GM21825 (cell line): Measurements from ENCODE around the gene MPO.

Experiments used
- ATAC-seq: cut with Tn5 transposase; IDR thresholded peaks from one replicate; pipeline ENCODE4 v1.9.1; 2021; ENCODE audit warnings: mild to moderate bottlenecking, moderate library complexity; ENCODE audit not compliant: unreplicated experiment

Gene MPO

DNA sequence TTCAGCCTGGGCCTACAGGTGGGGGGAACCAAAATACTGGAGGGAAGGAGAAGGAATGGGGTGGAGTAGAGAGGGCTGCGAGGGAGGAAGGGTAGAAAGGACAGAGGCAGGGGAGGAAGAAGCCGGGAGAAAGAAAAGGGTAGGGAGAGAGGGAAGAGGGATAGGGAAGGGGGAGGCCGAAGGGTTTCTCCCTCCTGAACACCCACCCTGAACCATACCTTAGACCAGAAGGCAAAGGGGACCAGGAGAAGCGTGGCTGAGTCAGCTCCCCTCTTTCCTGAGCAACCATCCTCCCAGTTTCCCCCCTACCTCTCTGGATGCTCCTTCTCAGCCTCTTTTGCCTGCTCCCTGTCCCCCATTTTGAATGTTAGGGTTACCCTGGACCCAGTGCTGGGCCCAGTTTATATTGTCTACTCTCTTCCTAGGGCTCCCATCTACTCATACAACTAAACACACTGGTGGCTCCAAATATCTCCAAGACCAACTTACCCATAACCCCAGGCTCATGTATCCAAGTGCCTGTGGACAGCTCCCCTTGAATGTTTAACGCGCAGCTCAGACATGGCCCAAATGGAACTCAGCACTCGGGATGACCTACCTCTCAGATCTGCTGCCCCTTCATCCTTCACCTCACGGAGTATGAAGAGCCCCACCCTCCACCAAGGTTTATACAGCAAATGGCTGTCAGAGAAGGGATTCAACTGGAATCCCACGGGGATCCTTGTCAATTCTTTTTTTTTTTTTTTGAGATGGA, 40.0 kb upstream of the MPO start:
- no peak for ATAC-seq

DNA sequence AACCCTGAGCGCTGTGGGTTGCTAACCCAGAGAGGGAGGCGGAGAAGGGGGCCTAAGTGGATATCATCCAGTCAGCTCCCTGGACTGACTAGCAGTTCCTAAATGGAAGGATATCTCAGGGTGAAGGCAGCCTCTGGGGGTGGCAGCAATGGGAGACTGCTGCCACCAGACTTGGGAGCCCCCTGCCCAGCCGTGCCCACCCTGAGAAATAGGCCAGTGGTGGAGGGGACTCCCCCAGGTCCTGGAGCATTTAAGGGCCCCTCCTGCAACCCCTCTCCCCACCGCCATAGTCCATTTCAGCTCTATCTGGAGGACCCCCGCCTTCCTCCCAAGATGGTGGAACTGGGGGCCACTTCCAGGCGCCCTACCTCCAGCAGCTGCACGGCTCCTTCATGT, 39.4 kb upstream of the MPO start:
- ATAC-seq: no peak

DNA sequence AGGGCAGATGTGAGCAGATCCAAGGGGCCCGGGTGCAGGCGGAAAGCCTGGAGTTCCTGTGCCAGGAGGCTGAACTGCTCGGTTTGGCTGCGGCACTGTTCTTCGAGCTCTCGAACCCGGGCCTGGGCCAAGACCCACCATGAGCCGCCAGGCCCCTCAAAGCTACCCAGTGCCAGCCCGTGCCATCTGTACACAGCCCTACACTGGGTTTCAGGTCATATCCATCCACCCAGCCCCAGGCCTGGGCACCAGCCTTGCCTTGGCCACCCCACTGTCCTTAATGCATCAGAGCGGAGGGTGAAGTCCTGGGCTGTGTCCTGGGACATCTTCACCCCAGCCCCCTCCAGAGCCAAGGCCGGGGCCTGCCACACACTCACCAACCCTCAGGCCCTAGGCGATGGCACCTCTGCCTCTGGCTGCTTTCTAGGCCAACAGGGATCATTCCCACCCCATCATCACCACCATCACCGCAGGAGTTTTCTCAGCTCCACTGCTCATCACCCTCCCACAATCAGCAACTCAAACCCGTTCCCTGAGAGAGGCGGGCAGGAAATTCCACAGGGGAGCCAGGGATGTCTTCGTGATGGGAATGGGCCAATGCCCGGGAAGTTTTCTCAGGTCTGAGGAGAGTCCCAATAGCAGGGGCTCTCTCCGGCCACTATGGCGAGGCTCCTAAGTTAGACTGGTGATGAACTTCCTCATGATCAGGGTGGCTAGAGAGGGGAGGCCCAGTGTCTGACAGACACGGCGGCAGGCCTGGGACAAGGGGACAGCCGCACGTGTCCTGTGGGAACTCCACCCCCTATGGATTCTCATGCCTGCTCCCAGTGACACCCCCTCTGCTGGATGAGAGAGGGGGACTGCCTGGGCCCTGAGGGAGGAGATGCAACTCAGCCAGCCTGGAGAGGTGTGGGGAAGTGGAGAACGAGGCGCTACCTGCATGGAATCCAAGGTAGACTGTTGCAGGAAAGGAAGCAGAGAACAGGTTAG, 38.7 kb upstream of the MPO start:
- ATAC-seq: no peak

DNA sequence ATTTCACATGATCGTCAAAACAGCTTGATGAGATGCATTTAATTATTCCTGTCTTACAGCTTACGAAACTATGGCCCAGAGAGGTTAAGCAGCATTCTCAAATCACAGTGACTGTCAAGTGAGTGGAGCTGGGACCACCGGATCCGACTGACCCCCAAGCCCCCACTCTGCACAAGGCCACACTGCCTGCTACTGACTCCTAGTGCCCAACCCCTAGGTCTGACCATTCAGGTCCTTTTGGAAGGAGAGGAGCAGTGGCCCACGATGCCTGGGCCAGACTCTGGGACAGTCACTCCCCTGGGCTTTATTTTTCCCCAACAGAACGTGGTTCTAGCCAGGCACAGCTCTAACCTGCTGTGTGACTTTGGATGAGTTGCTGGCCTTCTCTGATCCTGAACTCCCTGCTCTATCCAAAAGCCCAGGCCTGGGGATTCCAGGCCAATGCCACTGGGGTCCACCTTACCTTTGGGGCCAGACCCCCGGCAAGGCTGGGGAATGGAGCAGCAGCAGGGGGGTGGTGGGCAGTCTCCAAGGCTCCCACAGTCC, 38.0 kb upstream of the MPO start:
- no peak for ATAC-seq

DNA sequence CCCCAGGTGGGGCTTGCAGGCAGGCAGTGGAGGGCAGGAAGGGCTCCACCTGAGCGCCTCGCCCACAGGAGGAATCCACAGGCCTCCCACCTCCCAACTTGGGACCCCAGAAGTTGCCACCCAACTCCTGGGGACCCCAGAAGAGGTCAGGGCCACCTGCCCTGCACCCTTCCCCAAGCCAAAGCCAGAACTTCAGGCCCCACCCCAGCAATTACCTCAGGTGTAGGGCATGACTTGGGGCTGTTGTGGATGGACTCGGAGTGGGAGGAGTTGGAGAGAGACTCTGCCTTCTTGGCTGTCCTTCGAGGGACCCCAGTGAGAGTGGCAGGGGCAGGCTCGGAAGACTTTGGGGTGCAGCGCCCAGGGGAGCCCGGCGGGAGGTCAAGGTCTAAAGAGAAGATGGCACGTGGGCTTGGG, 37.3 kb upstream of the MPO start:
- ATAC-seq: no peak

DNA sequence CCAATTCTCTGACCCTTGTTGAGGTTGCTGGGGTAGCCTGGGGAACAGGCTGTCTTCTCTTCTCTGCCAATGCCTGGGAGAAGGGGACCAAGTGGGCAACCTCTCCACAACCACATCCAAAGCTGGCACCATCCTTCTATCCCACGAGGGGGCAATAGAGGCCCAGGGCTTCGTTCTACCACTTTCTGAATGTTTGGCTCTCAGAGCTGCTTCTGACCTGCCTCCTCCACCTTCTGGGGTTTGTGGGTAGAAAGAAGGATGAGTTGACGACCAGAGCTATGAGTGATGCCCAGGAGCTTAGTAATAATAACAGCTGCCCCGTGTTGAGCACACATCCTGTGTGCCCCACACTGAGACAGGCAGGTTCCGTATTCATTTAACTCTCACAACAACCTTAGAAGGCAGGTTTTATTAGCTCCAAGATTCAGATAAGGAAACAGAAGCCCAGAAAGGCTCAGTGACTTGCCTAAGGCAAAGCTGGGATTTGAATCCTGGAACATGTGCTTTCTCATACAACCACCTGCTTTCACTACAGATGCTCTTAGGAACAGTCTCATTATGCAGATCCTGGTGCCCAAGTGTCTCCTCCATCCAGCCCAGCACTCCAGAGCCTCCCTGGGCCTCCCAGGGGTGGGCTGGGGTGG, 36.8 kb upstream of the MPO start:
- peak; percentile 66 for ATAC-seq

DNA sequence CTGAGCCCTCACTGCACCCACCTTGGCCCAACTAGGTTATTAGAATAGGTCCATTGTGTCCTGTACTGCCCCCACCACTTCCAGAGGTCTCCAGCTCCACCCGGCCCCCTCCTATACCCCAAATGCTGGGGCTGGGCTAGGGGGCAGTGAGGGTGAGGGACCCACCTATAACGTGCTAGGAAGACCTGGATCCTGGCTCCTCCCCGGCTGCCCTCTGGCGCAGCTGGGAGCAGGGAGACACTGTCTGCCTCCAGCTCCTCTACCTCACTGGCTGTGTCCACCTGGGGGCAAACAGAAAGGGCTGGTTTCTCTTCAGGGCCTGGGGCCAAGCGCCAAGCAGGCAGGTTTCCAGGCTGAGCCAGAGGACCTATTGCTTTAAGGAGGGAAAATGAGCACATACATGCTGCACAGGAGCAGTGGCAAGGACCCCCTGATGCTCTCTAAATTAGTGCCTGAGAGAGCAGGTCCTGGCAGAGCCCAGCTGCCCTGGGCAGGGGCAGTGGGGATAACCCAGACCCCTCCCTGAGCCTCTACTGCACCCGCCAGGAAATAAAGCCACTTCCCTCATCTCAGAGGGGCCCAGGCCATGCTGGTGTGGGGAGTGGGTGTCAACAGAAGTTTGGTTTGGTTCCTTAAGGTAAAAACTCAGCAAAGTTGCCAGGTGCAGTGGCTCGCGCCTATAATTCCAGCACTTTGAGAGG, 35.7 kb upstream of the MPO start:
- ATAC-seq: no peak

DNA sequence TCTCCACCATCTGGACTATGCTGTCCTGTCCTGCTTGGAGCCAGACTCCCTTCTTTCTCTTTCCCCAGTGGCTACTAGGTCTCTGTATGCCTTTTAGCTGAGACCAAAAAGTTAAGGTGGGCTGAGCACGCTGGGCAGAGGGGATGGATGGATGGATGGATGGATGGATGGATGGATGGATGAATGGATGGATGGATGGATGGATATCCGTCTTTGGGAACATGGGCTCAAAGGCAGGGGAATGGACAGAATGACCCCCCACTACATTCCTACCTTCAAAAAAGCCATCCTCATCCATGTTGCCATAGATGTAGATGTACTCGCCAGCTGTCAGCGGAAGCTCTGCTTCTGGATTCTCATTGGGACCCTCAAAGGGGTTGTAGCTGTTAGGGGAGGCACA, 35.0 kb upstream of the MPO start:
- ATAC-seq: no peak

DNA sequence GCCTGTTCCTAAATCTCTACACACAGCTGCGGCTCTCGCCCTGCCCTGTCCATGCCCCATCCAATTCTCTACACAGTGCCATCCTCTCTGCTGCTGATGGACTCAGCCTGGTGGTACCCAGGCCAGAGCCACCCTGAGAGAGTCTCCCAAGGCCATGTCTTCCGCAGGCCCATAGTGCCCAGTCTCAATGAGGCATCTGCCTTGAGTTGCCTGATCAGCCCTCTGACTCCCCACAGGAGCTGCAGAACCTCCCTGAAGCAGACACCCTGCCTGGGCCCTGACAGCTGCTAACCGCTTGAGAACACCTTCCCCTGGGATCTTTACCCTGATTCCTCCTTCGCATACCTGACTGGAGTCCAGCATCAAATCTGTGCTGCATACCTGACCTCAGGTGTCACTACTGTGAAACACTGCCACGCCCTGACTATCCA, 34.6 kb upstream of the MPO start:
- ATAC-seq: no peak

DNA sequence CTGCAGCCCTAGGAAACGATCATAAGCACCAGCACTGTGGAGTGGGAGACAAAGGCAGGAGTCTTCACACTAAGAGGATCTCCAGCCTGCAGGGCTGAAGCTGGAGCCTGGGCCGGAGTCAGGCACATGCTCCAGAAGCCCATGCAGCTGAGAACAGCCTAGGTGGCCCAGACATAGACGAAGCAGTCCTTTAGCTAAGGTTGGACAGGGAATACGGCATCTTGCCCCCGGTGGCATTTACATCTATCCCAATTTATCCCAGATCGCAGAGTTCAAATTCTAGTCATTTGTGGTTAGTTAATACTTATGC, 33.9 kb upstream of the MPO start:
- no peak for ATAC-seq

DNA sequence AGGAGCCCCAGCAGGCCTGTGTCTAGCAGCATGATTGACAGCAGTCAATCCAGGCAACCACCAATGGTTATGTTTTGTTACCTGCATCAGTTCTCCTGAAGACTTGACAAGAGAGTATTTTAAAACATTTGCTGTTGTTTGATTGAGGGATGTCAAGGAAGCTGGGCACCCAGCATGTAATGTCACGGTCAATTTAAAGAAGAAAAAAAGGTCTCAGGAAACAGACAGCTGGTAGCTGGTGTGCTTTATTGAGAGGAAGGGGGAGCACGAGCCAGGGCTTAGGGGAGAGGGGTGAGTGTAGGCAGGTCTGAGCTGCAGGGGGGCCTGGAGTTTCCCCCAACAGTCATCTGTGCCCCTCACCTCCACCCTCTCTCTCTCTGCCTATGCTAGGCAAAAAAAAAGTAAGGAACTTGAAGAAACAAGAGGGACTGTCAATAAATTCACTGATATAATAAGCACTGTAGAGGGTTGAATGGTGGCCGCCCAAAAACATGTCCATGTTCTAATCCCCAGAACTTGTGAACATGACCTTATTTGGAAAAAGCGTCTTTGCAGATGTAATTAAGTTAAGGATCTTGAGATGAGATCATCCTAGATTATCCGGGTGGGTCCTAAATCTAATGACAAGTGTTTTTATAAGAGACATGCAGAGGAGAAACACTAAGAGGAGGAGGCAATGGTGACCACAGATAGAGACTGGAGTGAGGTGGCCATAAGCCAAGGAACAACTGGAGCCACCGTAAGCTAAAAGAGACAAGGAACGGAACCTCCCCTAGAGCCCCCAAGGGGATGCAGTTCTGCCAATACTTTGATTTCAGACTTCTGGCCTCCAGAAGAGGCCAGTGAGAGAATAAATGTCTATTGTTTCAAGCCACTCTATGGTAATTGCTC, 33.3 kb upstream of the MPO start:
- ATAC-seq: no peak

DNA sequence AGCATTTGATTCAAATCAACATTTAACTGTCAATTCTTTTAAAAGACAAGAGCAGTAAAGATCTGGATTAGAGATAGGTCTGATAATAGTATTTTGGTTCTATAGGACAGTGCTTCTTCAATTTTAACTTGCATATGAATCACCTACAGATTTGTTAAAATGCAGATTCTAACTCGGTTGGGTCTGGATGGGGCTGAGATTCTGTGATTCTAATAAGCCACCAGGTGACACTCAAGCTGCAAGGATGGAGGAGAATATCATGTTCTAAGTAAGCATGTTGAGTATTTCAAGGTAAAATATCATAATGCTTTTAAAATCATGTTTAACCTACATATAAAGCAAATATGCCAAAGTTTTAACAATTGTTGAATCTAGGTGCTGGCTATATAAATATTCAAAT, 32.1 kb upstream of the MPO start:
- ATAC-seq: no peak

DNA sequence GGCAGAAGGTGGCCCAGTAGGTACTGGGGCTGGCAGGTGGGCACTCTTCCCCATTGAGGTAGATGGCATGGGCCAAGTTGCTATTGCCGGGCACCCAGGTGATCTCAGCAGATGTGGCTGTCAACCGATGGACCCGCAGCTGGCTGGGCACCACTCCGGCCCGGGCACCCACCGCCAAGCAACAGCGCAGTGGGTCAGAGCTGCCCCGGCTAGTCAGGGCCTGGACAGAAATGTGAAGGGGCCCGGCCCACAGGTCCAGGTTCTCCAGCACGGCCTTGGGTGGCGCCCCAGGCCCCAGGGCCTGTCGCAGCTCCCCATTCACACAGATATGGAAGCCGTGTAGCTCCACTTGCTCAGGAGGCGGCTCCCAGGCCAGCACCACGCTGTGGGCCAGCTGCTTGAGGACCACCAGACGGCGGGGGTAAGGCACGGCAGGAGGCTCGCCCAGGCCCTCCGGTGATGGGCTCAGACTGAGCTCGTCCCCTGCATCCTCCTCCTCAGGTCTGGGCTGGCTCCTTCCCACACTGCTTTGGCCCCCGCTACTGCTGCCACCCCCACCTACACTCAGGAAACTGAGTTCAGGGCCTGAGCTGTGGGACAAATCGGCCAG, 31.4 kb upstream of the MPO start:
- ATAC-seq: no peak

DNA sequence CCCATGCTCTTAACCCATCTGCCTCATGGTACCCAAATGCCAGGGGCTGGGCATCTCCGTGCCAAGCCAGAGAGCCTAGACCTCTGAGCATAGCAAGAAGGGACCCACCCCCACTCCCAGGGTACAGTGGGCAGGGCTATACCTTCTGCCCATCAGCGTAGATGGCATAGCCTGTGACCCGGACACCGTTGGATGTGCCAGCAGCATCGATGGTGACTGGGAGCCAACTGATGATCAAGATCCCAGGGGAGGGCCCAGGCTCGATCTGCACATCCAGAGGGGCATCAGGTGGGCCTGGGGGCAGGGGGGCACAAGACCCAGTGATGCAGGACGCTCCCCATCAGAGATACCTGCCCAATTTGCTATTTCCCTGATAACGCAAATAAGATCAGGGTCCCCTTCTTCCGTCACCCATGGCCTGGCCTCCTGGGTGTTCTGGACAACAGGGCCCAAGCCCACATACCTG, 30.7 kb upstream of the MPO start:
- no peak for ATAC-seq

DNA sequence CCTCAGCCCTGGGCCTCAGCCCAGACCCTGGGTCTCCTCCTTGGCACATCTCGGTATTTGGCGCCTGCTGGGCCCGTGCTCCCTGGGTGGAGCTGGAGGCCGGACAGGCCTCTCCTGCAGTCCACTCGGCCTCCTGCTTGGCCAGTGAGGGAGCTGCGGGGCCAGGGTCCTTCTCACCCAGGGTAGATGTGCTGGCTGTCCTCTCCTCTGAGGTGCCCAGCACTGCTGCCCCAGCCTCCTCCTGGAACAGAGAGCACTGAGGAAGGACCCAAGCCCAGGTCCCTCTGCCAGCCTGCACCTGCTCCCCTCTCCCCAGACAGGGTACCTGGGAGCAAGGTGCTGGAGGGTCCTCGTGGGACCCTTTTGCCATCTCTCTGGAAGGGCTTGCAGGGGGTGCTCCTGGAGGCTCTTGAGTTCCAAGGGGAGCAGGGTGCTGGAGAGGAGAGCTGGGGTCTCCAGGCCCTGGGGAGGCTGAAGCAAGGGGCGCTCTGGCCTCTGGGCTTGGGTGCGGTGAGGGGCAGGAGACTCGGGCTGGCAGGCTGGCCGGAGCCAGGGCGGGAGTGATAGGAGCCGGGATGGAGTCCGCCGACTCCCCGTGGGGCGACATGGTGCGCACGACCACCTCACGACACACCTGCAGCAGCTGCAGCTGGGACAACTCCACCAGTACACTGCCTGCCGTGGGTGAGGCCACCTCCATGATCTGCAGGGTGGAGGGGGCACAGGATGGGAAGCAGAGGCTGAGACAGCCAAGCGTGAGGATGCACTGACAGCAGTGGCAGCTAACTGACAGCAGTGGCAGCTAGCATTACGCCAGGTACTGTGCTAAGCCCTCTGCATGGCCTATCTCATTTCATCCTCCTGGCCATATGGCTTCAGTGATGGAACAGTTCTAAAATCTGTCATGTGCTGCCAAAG, 30.0 kb upstream of the MPO start:
- no peak for ATAC-seq

DNA sequence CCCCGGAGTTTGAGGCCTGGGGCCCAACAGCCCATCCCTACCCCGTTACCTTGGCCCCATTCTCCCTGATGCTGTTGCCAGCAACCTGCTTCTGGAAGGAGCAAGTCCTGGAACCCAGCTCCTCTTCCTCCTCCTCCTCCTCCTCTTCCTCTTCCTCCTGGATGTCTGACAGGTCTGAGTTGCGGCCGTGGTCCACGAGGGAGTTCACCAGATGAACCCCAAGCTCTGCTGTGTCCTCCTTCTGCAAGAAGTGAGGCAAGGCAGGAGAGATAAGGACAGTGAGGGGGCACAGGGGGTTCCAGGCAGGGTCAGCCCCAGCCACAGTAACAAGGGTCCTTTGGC, 29.2 kb upstream of the MPO start:
- ATAC-seq: no peak

DNA sequence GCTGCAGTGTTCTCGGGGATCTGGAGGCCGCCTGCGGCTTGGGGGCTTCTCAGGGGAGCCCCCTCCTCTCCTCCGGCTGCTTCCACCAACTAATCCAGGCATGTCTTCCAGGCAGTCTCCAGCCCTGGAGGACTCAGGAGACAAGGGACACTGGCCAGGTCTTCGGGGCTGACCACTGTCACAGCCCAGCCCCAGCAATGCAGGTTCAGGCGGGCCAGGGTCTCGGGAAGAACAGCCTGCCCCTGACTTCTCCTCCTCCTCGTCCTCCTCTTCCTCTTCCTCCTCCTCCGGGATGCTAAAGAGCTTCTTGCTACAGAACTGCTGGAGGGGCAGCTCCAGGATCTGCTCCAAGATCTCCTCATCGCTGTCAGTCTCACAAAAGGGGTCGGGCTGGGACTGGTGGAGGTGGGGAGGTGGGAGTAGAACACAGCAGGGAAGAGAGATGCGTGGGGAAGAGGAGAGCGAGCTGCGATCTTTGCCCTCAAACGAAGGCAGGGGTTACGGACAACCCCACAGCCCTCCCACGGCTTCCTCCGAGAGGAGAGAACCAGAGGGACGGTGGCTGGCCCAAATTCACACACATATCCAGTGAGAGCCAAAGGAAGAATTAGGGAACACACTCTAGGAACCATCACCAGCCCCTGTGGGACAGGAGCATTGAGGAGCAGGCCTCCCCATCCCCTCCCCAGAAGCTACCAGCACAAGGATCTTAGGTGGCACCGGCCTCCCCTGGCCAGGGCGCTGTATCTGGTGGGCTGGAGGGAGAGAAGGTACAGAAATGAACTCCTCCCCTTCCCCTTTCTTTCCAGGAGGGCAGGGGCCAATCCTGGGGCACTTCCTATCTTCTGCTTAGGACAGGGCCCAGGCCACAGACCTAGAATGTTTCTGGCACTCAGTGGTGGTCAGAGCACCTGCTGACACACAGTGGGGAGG, 28.5 kb upstream of the MPO start:
- no peak for ATAC-seq
